Measurements from ENCODE around the gene CYP51A1. TPM values are rescaled to one million over a fixed set of nuclear protein-coding genes. Genes with fewer than 3 reads are reported as not detected.
"Not testable (repeated sequence)": the region's sequence is repeated elsewhere in the genome, so short reads cannot be mapped to it uniquely, and the experiment has no call there.

CYP51A1 gene
- total and polyA plus RNA-seq, 2 of the 13 experiments (the other 11 are each of a cell fraction or from before 2014, with no cell fraction given) = 15.4 to 260 TPM

- POLR2A ChIA-PET; H3K4me1 ChIP-seq (ENCODE audit: insufficient read depth, low read length); H3K4me3 ChIP-seq (replicated peaks in 1 of 3; ENCODE audit: insufficient read depth in 1 of 3, low read depth in 2 of 3, low read length in 3 of 3); H3K9ac ChIP-seq (ENCODE audit: insufficient read depth, low read depth, low read length); H3K27ac ChIP-seq (ENCODE audit: extremely low read length, insufficient read depth, low read length); BruUV-seq (replicated peaks); in situ Hi-C loops (cut with HindIII; ENCODE audit: extremely low pct_ligation_motif_present, low pct_unique_long_range_greater_than_20kb); H3K27me3 ChIP-seq (ENCODE audit: control insufficient read depth in 1 of 2, insufficient read depth in 2 of 2, low read length in 2 of 2); CTCF ChIA-PET (ENCODE audit: low intra/inter-chr PET ratio, low total read pairs); H3K79me2 ChIP-seq (ENCODE audit: insufficient read depth, low read length); FAIRE-seq; H2AFZ ChIP-seq (ENCODE audit: low read length); DNase-seq (ENCODE audit: low spot score); H3K9me3 ChIP-seq (ENCODE audit: low read length); H4K20me1 ChIP-seq (ENCODE audit: insufficient read depth, low read length); H3K36me3 ChIP-seq (replicated peaks in 1 of 2; ENCODE audit: control insufficient read depth in 1 of 2, insufficient read depth in 2 of 2, low read length in 2 of 2); intact Hi-C loops (cut with micrococcal nuclease; ENCODE audit: unreplicated experiment); ATAC-seq; H3K4me2 ChIP-seq (ENCODE audit: low read depth, low read length): not testable (repeated sequence)
- 88% methylated on average over 15 of the region's 50 CpGs for WGBS (ENCODE audit: low lambda C conversion rate)
Measured at GRCh38 chr7:92143192-92143880, 9.1 kb upstream of the CYP51A1 start.

GRCh38 chr7:92142791-92143190 is 8.5 kb upstream of the CYP51A1 start:
- H3K79me2 ChIP-seq (ENCODE audit: insufficient read depth, low read length); BruUV-seq (replicated peaks): not testable (repeated sequence)

GRCh38 chr7:92141161-92141560 is 6.9 kb upstream of the CYP51A1 start:
- Histone ChIP-seq H2AFZ (ENCODE audit: low read length) (no peak overlapping the region), H3K79me2 (ENCODE audit: insufficient read depth, low read length) (no peaks in the 10 kb centered on the region), H3K4me1 (ENCODE audit: insufficient read depth, low read length) (peaks cover 10% of the 10 kb centered on the region), H3K4me3 (replicated peaks in 1 of 3; ENCODE audit: insufficient read depth in 1 of 3, low read depth in 2 of 3, low read length in 3 of 3) (no peak overlapping the region), H3K27ac (ENCODE audit: extremely low read length, insufficient read depth, low read length) (no peak overlapping the region), H3K9ac (ENCODE audit: insufficient read depth, low read depth, low read length) (no peak overlapping the region), H3K36me3 (replicated peaks in 1 of 2; ENCODE audit: control insufficient read depth in 1 of 2, insufficient read depth in 2 of 2, low read length in 2 of 2) (no peaks in the 10 kb centered on the region), H3K9me3 (ENCODE audit: low read length) (no peaks in the 10 kb centered on the region), H3K4me2 (ENCODE audit: low read depth, low read length) (no peak overlapping the region), H4K20me1 (ENCODE audit: insufficient read depth, low read length) (no peaks in the 10 kb centered on the region), H3K27me3 (ENCODE audit: control insufficient read depth in 1 of 2, insufficient read depth in 2 of 2, low read length in 2 of 2) (no peaks in the 10 kb centered on the region)
- 75% methylated on average over 7 of the region's 7 CpGs for WGBS (ENCODE audit: low lambda C conversion rate)
- DNase-seq (ENCODE audit: low spot score) = no peak
- no peak for ATAC-seq
- in situ Hi-C loops (cut with HindIII; ENCODE audit: extremely low pct_ligation_motif_present, low pct_unique_long_range_greater_than_20kb) = no loop called here
- intact Hi-C loops (cut with micrococcal nuclease; ENCODE audit: unreplicated experiment) = no loop called here
- POLR2A ChIA-PET = no interaction called here
- CTCF ChIA-PET (ENCODE audit: low intra/inter-chr PET ratio, low total read pairs) = no interaction called here
- BruUV-seq (replicated peaks) = no TSS peak
- FAIRE-seq = no peak
- TF ChIP-seq CHD4 (IDR thresholded peaks at IDR 0.05; ENCODE audit: borderline replicate concordance, low read length) (no peak), BORCS8-MEF2B (CRISPR knock-in tag; IDR thresholded peaks at IDR 0.05) (no peak), ZNF557 (CRISPR knock-in tag; IDR thresholded peaks at IDR 0.05) (no peak), ZNF710 (CRISPR knock-in tag; IDR thresholded peaks at IDR 0.05; ENCODE audit: borderline replicate concordance) (no peak), ZNF704 (CRISPR knock-in tag; IDR thresholded peaks at IDR 0.05; ENCODE audit: borderline replicate concordance) (no peak), ZNF138 (CRISPR knock-in tag; IDR thresholded peaks at IDR 0.05; ENCODE audit: low read depth) (no peak), NCOA2 (CRISPR knock-in tag; IDR thresholded peaks at IDR 0.05) (no peak), RELA (CRISPR knock-in tag; IDR thresholded peaks at IDR 0.05) (no peak)

More at GRCh38 chr7:92142791-92143190, 8.5 kb upstream of the CYP51A1 start:
- H3K27me3 ChIP-seq (ENCODE audit: control insufficient read depth in 1 of 2, insufficient read depth in 2 of 2, low read length in 2 of 2); H4K20me1 ChIP-seq (ENCODE audit: insufficient read depth, low read length); CTCF ChIA-PET (ENCODE audit: low intra/inter-chr PET ratio, low total read pairs); POLR2A ChIA-PET; H3K9me3 ChIP-seq (ENCODE audit: low read length); ATAC-seq; DNase-seq (ENCODE audit: low spot score); H3K27ac ChIP-seq (ENCODE audit: extremely low read length, insufficient read depth, low read length); H3K36me3 ChIP-seq (replicated peaks in 1 of 2; ENCODE audit: control insufficient read depth in 1 of 2, insufficient read depth in 2 of 2, low read length in 2 of 2); FAIRE-seq; H3K4me3 ChIP-seq (replicated peaks in 1 of 3; ENCODE audit: insufficient read depth in 1 of 3, low read depth in 2 of 3, low read length in 3 of 3); H3K4me1 ChIP-seq (ENCODE audit: insufficient read depth, low read length); in situ Hi-C loops (cut with HindIII; ENCODE audit: extremely low pct_ligation_motif_present, low pct_unique_long_range_greater_than_20kb); H2AFZ ChIP-seq (ENCODE audit: low read length); H3K9ac ChIP-seq (ENCODE audit: insufficient read depth, low read depth, low read length); intact Hi-C loops (cut with micrococcal nuclease; ENCODE audit: unreplicated experiment): not testable (repeated sequence)
- H3K4me2 ChIP-seq (ENCODE audit: low read depth, low read length) = 0 out of 2 replicates have a peak overlapping the region, but pooled peaks have one; percentile 3
- WGBS (ENCODE audit: low lambda C conversion rate) = 79% methylated on average over 9 of the region's 9 CpGs
- TF ChIP-seq NFYB (CRISPR knock-in tag; IDR thresholded peaks at IDR 0.05) = peak; percentile 54

All from HepG2 (cell line).